DND-41 (cell line): ENCODE results near the gene IFI44.

ENCODE experiments used
- ATAC-seq: fragments of 200-7000 bp; cut with Tn5 transposase; 3 replicates; pipeline ENCODE4 v1.9.1; 2021; ENCODE audit warnings: low read depth; ENCODE audit not compliant: insufficient read depth
- DNase-seq: peaks from one replicate; pipeline ENCODE4 v3.0.0-alpha.2; 2020
- H2AFZ ChIP-seq: 2 replicates; pipeline ENCODE4 v1.6.0; 2012; ENCODE audit warnings: low read depth, low read length
- H3K27ac ChIP-seq: 2 replicates; pipeline ENCODE4 v1.5.1; 2012; ENCODE audit warnings: low read length, inconsistent platforms
- H3K27me3 ChIP-seq: fragments of 200-600 bp; sonication (generic); 2 replicates; pipeline ENCODE4 v1.6.0; 2012; ENCODE audit warnings: low read length, mild to moderate bottlenecking, inconsistent platforms; ENCODE audit not compliant: insufficient read depth, poor library complexity
- H3K36me3 ChIP-seq: 2 replicates; pipeline ENCODE4 v1.5.1; 2012; ENCODE audit warnings: low read length, inconsistent platforms; ENCODE audit not compliant: insufficient read depth
- H3K4me1 ChIP-seq: 2 replicates; pipeline ENCODE4 v1.5.1; 2012; ENCODE audit warnings: mild to moderate bottlenecking, low read length; ENCODE audit not compliant: insufficient read depth
- H3K4me2 ChIP-seq: 2 replicates; pipeline ENCODE4 v1.6.0; 2012; ENCODE audit warnings: mild to moderate bottlenecking, moderate library complexity, low read length, inconsistent platforms; ENCODE audit not compliant: insufficient read depth
- H3K4me3 ChIP-seq, 2 experiments: fragments of 200-600 bp in 1 of 2; shearing (Covaris generic) in 1 of 2; 2 replicates each; pipeline ENCODE4 v1.5.1; 2012 to 2016; ENCODE audit warnings: inconsistent platforms in 2 of 2, low read length in 2 of 2, mild to moderate bottlenecking in 2 of 2, low read depth in 1 of 2, moderate library complexity in 1 of 2
- H3K79me2 ChIP-seq: 2 replicates; pipeline ENCODE4 v1.6.0; 2012; ENCODE audit warnings: low read length, inconsistent platforms; ENCODE audit not compliant: insufficient read depth
- H3K9ac ChIP-seq: 2 replicates; pipeline ENCODE4 v1.6.0; 2012; ENCODE audit warnings: low read depth, mild to moderate bottlenecking, inconsistent platforms, low read length, moderate library complexity
- H3K9me3 ChIP-seq: 2 replicates; pipeline ENCODE4 v1.5.1; 2012; ENCODE audit warnings: low read length, moderate library complexity, mild to moderate bottlenecking, inconsistent platforms; ENCODE audit not compliant: insufficient read depth, severe bottlenecking
- H4K20me1 ChIP-seq: 2 replicates; pipeline ENCODE4 v1.6.0; 2012; ENCODE audit warnings: low read length; ENCODE audit not compliant: insufficient read depth
- EZH2 ChIP-seq: IDR thresholded peaks from 3 replicates; pipeline ENCODE4 v1.6.1; 2012; ENCODE audit warnings: borderline replicate concordance, low read depth, mild to moderate bottlenecking, moderate library complexity, low read length, inconsistent platforms; ENCODE audit not compliant: severe bottlenecking
- TF ChIP-seq, protein P1 (sequence below): IDR thresholded peaks from 2 replicates; pipeline ENCODE4 v1.5.1; 2012; ENCODE audit warnings: borderline replicate concordance, low read length, moderate library complexity, mild to moderate bottlenecking; ENCODE audit not compliant: poor library complexity, severe bottlenecking; ENCODE audit errors: extremely low read depth

IFI44 gene

DNA sequence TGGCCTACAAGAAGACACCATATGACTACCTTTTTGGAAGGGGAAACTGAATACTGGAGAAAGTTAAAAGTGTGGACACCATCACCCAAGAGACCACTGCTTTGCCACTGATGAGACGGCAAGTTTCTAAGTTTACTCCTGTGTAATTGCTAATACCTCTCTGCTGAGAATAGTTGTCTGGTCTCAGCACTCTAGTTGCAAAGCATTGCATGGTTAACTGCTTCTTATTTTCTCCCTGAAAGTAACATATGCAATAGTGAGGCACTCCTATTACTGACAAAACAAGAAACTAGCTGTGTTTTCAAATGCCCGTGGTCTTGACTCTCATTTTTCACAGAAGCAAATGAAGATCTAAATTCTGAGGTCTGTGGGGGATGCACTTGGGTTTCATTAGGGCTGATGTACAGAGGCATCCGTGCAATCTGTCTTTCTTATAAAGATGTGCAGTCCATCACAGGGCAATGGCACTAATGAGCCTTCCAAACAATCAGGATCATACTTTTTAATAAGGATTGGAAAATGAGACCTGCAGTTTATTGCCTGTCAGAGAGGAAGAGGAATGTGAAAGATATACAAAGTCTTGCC, 62.9 kb downstream of the IFI44 start:
- Histone ChIP-seq H3K27ac (no peak overlapping the region), H2AFZ (no peak overlapping the region), H3K9me3 (no peaks in the 10 kb centered on the region), H3K4me3 (no peak overlapping the region), H3K4me1 (no peaks in the 10 kb centered on the region), H3K9ac (no peak overlapping the region), H3K36me3 (no peaks in the 10 kb centered on the region), H3K79me2 (no peaks in the 10 kb centered on the region), H3K27me3 (no peaks in the 10 kb centered on the region), H4K20me1 (no peaks in the 10 kb centered on the region), H3K4me2 (no peak overlapping the region)
- TF ChIP-seq, protein P1, sequence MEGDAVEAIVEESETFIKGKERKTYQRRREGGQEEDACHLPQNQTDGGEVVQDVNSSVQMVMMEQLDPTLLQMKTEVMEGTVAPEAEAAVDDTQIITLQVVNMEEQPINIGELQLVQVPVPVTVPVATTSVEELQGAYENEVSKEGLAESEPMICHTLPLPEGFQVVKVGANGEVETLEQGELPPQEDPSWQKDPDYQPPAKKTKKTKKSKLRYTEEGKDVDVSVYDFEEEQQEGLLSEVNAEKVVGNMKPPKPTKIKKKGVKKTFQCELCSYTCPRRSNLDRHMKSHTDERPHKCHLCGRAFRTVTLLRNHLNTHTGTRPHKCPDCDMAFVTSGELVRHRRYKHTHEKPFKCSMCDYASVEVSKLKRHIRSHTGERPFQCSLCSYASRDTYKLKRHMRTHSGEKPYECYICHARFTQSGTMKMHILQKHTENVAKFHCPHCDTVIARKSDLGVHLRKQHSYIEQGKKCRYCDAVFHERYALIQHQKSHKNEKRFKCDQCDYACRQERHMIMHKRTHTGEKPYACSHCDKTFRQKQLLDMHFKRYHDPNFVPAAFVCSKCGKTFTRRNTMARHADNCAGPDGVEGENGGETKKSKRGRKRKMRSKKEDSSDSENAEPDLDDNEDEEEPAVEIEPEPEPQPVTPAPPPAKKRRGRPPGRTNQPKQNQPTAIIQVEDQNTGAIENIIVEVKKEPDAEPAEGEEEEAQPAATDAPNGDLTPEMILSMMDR, result no peak
- TF ChIP-seq EZH2, result no peak
- ATAC-seq, result no peak
- no peak for DNase-seq

DNA sequence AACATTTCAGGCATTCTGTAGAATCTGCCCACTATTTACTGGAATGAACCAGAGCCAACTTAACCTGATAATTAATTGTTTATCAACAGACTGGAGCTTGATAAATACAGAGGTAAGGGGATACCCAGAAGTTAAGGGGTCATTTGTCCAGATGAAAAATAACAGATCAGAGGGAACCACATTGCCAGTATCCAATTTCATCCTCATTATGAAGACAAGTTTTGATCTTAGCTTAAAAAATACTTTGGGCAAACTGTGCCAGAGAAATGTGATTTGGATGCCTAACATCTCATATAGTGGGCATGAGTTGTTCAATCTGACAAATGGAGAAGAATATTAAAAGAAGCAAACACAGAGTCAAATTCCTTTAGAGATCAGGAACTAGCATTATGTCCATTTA, 63.7 kb downstream of the IFI44 start:
- Histone ChIP-seq H3K9me3 (no peaks in the 10 kb centered on the region), H3K79me2 (no peaks in the 10 kb centered on the region), H3K27ac (no peak overlapping the region), H3K36me3 (no peaks in the 10 kb centered on the region), H3K4me2 (no peak overlapping the region), H2AFZ (no peak overlapping the region), H3K4me1 (no peaks in the 10 kb centered on the region), H4K20me1 (no peaks in the 10 kb centered on the region), H3K9ac (no peak overlapping the region), H3K27me3 (peaks cover 1% of the 10 kb centered on the region), H3K4me3 (no peak overlapping the region)
- DNase-seq (no peak), ATAC-seq (no peak)
- no peak for TF ChIP-seq EZH2
- TF ChIP-seq, protein P1, result no peak
